ENCODE data around the gene RPS14. TPM values are rescaled to one million over a fixed set of nuclear protein-coding genes. Genes with fewer than 3 reads are reported as not detected.

Gene RPS14
- total RNA-seq, 1 experiment from 2014 or later: 1,789 TPM

- intact Hi-C loops (cut with micrococcal nuclease; ENCODE audit: unreplicated experiment): loop anchor here (5.0 kb wide), 1 partner anchor 36 kb away; no protein-coding TSS in a partner anchor
- BruUV-seq (replicated peaks): no TSS peak
- DNase-seq (ENCODE audit: low spot score): peak; percentile 69
- ChIA-PET CTCF (interaction anchor here (0.6 kb wide), 2 partner anchors 22 to 48 kb away, joined by 3 to 5 read pairs; no protein-coding TSS in a partner anchor), POLR2A (ENCODE audit: low non-redundant PET) (interaction anchor here (0.6 kb wide), 1 partner anchor 656 kb away, joined by 15 read pairs; no protein-coding TSS in a partner anchor)
- Histone ChIP-seq H3K4me1 (ENCODE audit: insufficient read depth, low read length, poor library complexity, severe bottlenecking) (peaks cover 33% of the 10 kb centered on the region), H3K4me3 (ENCODE audit: low read depth, low read length, poor library complexity, severe bottlenecking) (peak overlapping the region; percentile 73), H3K36me3 (ENCODE audit: insufficient read depth, low read length, poor library complexity, severe bottlenecking) (no peaks in the 10 kb centered on the region), H3K27me3 (replicated peaks; ENCODE audit: insufficient read depth, low read depth, low read length, poor library complexity) (no peaks in the 10 kb centered on the region), H3K9me3 (ENCODE audit: low read depth, low read length, poor library complexity, severe bottlenecking) (no peaks in the 10 kb centered on the region), H3K27ac (ENCODE audit: low read depth, low read length, poor library complexity, severe bottlenecking) (peak overlapping the region; percentile 88)
- no peak for TF ChIP-seq CTCF (conservative IDR thresholded peaks at IDR 0.05; ENCODE audit: low read depth, low read length)
- TF ChIP-seq EZH2 (IDR thresholded peaks at IDR 0.05; ENCODE audit: borderline replicate concordance, low read depth, low read length, poor library complexity, severe bottlenecking): no peak
These were observed 37.1 kb upstream of the RPS14 start for GRCh38 chr5:150486402-150487198.

DNA sequence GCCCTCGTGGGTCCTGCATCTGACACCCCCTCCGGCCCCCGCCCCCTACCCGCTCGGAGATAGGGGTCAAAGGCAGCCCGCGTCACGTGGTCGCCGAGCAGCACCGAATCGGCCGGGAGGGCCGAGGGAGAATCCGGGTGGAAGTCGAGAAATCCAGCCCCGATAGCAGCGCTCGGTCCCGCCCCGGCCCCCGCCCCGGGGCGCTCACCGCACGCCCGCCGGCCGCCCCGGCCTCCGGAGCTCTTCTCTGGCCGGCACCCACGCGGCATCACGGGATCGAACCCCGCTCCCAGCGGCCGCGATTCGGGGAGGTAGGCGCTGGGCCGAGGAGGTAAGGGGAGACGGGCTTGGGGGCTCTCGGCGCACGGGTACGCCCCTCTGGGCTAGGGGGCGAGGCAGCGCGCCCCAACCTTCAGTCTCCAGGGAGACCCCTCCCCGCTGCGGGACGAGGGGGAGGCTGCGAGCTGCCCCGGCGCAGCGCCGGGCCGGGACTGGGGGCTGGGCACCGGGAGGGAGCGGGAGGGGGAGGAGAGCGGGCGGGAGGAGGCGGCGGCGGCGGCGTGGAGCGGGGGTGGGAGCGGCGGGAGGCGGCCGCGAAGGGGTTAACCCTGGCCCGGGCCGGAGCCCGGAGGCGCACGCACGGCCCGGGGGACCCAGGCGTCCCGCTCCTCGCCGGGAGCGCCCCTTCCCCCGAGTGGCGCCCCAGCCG, 36.3 kb upstream of the RPS14 start:
- peaks cover 25% of the 10 kb centered on the region for H3K4me1 ChIP-seq (ENCODE audit: insufficient read depth, low read length, poor library complexity, severe bottlenecking)
- peak overlapping the region; percentile 88 for H3K27ac ChIP-seq (ENCODE audit: low read depth, low read length, poor library complexity, severe bottlenecking)
- no TSS peak for BruUV-seq (replicated peaks)
- no peaks in the 10 kb centered on the region for H3K27me3 ChIP-seq (replicated peaks; ENCODE audit: insufficient read depth, low read depth, low read length, poor library complexity)
- no peaks in the 10 kb centered on the region for H3K9me3 ChIP-seq (ENCODE audit: low read depth, low read length, poor library complexity, severe bottlenecking)
- DNase-seq (ENCODE audit: low spot score): peak; percentile 57
- CTCF ChIA-PET: no interaction called here
- peak overlapping the region; percentile 73 for H3K4me3 ChIP-seq (ENCODE audit: low read depth, low read length, poor library complexity, severe bottlenecking)
- H3K36me3 ChIP-seq (ENCODE audit: insufficient read depth, low read length, poor library complexity, severe bottlenecking): no peaks in the 10 kb centered on the region
- POLR2A ChIA-PET (ENCODE audit: low non-redundant PET): no interaction called here
- intact Hi-C loops (cut with micrococcal nuclease; ENCODE audit: unreplicated experiment): loop anchor here (5.0 kb wide), 1 partner anchor 36 kb away; no protein-coding TSS in a partner anchor
- no peak for TF ChIP-seq CTCF (conservative IDR thresholded peaks at IDR 0.05; ENCODE audit: low read depth, low read length)
- TF ChIP-seq EZH2 (IDR thresholded peaks at IDR 0.05; ENCODE audit: borderline replicate concordance, low read depth, low read length, poor library complexity, severe bottlenecking): no peak

- BruUV-seq (replicated peaks): no TSS peak
- no peak for DNase-seq (ENCODE audit: low spot score)
- ChIA-PET CTCF (no interaction called here), POLR2A (ENCODE audit: low non-redundant PET) (no interaction called here)
- intact Hi-C loops (cut with micrococcal nuclease; ENCODE audit: unreplicated experiment): loop anchor here (5.0 kb wide), 1 partner anchor 37 kb away; no protein-coding TSS in a partner anchor
- H3K9me3 ChIP-seq (ENCODE audit: low read depth, low read length, poor library complexity, severe bottlenecking): no peaks in the 10 kb centered on the region
- H3K27me3 ChIP-seq (replicated peaks; ENCODE audit: insufficient read depth, low read depth, low read length, poor library complexity): no peaks in the 10 kb centered on the region
- TF ChIP-seq CTCF (conservative IDR thresholded peaks at IDR 0.05; ENCODE audit: low read depth, low read length): no peak
- TF ChIP-seq EZH2 (IDR thresholded peaks at IDR 0.05; ENCODE audit: borderline replicate concordance, low read depth, low read length, poor library complexity, severe bottlenecking): no peak
- H3K36me3 ChIP-seq (ENCODE audit: insufficient read depth, low read length, poor library complexity, severe bottlenecking): no peaks in the 10 kb centered on the region
- peak overlapping the region; percentile 88 for H3K27ac ChIP-seq (ENCODE audit: low read depth, low read length, poor library complexity, severe bottlenecking)
- H3K4me1 ChIP-seq (ENCODE audit: insufficient read depth, low read length, poor library complexity, severe bottlenecking): peaks cover 18% of the 10 kb centered on the region
- H3K4me3 ChIP-seq (ENCODE audit: low read depth, low read length, poor library complexity, severe bottlenecking): peak overlapping the region; percentile 73
These were observed 35.6 kb upstream of the RPS14 start for GRCh38 chr5:150484964-150485692.
